ENCODE data around the gene MRPS34. TPM values are rescaled to one million over a fixed set of nuclear protein-coding genes. Genes with fewer than 3 reads are reported as not detected.

Gene MRPS34
- total RNA-seq, 4 donors from 2014 or later = 47.1 to 75.2 (median 64.2) TPM

Small RNA genes lying within 50 kb of the gene (small RNA-seq; reads per million reads assigned to genes)
- 0 to 0.37 (median 0.33) reads per million in 3 donors for gene MIR3177

Other genes with a start within 250 kb of the MRPS34 start
- gene TMEM204, start 239.5 kb downstream of the MRPS34 start, total RNA-seq = 10 to 100 TPM; 39.5 to 75.0 (median 57.1) TPM
- 10 to 100 TPM; 16.6 to 27.3 (median 20.1) TPM for gene IFT140, start 161.1 kb downstream of the MRPS34 start, total RNA-seq
- 10 to 100 TPM in 3 of 4 donors, 1 to 10 TPM in 1; 9.1 to 15.5 (median 12.5) TPM for gene CRAMP1, start 160.8 kb downstream of the MRPS34 start, total RNA-seq
- 10 to 100 TPM; 20.8 to 57.5 (median 38.2) TPM for gene JPT2, start 94.9 kb downstream of the MRPS34 start, total RNA-seq
- gene MAPK8IP3, start 66.9 kb downstream of the MRPS34 start, total RNA-seq = 10 to 100 TPM; 21.5 to 36.2 (median 28.5) TPM
- gene NME3, start 1.6 kb downstream of the MRPS34 start, total RNA-seq = 100 to 1,000 TPM in 1 of 4 donors, 10 to 100 TPM in 3; 64.8 to 101 (median 83.7) TPM
- gene EME2, start 324 bp downstream of the MRPS34 start, total RNA-seq = 10 to 100 TPM in 1 of 4 donors, 1 to 10 TPM in 3; 5.5 to 10.4 (median 6.5) TPM
- gene SPSB3, start 9.4 kb upstream of the MRPS34 start, total RNA-seq = 100 to 1,000 TPM in 1 of 4 donors, 10 to 100 TPM in 3; 69.1 to 101 (median 78.6) TPM
- 10 to 100 TPM; 82.7 to 93.8 (median 87.6) TPM for gene NUBP2, start 9.8 kb upstream of the MRPS34 start, total RNA-seq
- under 1 TPM in 2 of 4 donors, not detected in 2; 0.45 to 0.75 TPM for gene IGFALS, start 20.6 kb upstream of the MRPS34 start, total RNA-seq
- 100 to 1,000 TPM; 148 to 264 (median 180) TPM for gene HAGH, start 53.7 kb upstream of the MRPS34 start, total RNA-seq
- 10 to 100 TPM; 20.4 to 43.2 (median 39.5) TPM for gene FAHD1, start 54.1 kb upstream of the MRPS34 start, total RNA-seq
- not detected for gene MEIOB, start 99.0 kb upstream of the MRPS34 start, total RNA-seq
- gene HS3ST6, start 145.3 kb upstream of the MRPS34 start, total RNA-seq = not detected
- 10 to 100 TPM; 46.0 to 78.7 (median 53.1) TPM for gene MSRB1, start 170.1 kb upstream of the MRPS34 start, total RNA-seq
- gene RPL3L, start 181.6 kb upstream of the MRPS34 start, total RNA-seq = not detected
- gene NDUFB10, start 186.4 kb upstream of the MRPS34 start, total RNA-seq = 100 to 1,000 TPM; 249 to 381 (median 295) TPM
- gene RPS2, start 191.7 kb upstream of the MRPS34 start, total RNA-seq = 1,000 to 10,000 TPM; 1,144 to 2,342 (median 1,414) TPM
- not detected for gene RNF151, start 193.7 kb upstream of the MRPS34 start, total RNA-seq
- 10 to 100 TPM; 27.0 to 42.9 (median 36.9) TPM for gene TBL3, start 198.9 kb upstream of the MRPS34 start, total RNA-seq
- gene NOXO1, start 208.3 kb upstream of the MRPS34 start, total RNA-seq = under 1 TPM in 1 of 4 donors, not detected in 3; 0.52 TPM
- gene GFER, start 211.1 kb upstream of the MRPS34 start, total RNA-seq = 10 to 100 TPM; 14.1 to 38.5 (median 23.7) TPM
- gene SYNGR3, start 216.8 kb upstream of the MRPS34 start, total RNA-seq = 1 to 10 TPM; 2.1 to 5.6 (median 3.3) TPM
- 10 to 100 TPM; 23.3 to 46.5 (median 34.9) TPM for gene ZNF598, start 236.7 kb upstream of the MRPS34 start, total RNA-seq
- not detected for gene NPW, start 246.7 kb upstream of the MRPS34 start, total RNA-seq